HG03175 (cell line): Measurements from ENCODE around the gene SMIM36.
A peak's percentile ranks its signal among the peaks of the same experiment; 100 is the strongest.
"Not testable (repeated sequence)": the region's sequence is repeated elsewhere in the genome, so short reads cannot be mapped to it uniquely, and the experiment has no call there.

Source experiments
- ATAC-seq: cut with Tn5 transposase; IDR thresholded peaks from one replicate; pipeline ENCODE4 v1.9.1; 2021; ENCODE audit warnings: mild to moderate bottlenecking, moderate library complexity; ENCODE audit not compliant: unreplicated experiment

Gene SMIM36

GRCh38 chr17:55507669-55508068 is 3.6 kb downstream of the SMIM36 start:
- not testable (repeated sequence) for ATAC-seq

GRCh38 chr17:55501626-55502025 is 9.6 kb downstream of the SMIM36 start:
- ATAC-seq: not testable (repeated sequence)

- ATAC-seq: no peak
These were observed 11.1 kb downstream of the SMIM36 start for GRCh38 chr17:55500103-55500502.

- ATAC-seq: no peak
These were observed 15.0 kb downstream of the SMIM36 start for GRCh38 chr17:55496094-55496881.

DNA sequence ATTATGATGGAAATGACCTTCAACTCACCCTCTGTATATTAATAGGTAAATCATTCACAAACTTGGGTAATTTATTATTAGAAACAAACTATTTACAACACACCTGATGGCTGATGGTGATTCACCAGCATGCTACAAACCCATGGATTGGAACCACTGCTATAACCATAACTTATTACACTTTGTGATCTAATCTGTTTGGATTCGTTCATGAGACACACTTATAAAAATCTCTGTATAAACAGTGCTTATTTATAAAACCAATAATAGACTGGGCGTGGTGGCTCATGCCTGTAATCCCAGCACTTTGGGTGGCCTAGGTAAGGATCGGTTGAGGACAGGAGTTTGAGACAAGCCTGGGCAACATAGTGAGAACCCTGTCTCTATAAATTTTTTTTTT is 16.0 kb downstream of the SMIM36 start:
- no peak for ATAC-seq

DNA sequence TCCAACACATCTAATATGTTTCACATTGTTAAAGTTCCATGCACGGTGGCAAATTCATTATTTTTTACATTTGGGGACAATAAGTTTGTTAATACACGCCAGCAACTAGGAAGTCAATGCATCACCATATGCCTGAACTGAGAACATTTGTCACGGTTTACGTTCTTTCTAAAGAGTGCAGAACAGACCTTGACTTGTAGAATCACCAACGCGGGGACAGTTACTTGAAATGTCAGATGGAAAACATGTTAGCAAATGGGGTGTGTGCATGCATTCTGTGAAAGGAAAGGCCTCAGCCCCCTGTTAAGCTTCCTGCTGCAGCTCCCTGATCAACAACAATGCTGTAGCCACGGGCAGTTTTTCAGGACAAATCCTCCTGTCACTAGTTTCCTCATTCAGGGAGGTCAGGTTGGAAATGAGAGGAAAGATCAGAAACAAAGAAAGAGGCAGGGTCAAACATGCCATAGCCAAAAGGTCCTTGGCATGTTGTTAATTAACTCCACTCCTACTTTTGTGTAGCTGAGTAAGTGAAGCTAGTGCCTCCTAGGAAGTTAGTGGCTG is 18.4 kb downstream of the SMIM36 start:
- no peak for ATAC-seq

GRCh38 chr17:55490376-55490775 is 20.9 kb downstream of the SMIM36 start:
- ATAC-seq: no peak

DNA sequence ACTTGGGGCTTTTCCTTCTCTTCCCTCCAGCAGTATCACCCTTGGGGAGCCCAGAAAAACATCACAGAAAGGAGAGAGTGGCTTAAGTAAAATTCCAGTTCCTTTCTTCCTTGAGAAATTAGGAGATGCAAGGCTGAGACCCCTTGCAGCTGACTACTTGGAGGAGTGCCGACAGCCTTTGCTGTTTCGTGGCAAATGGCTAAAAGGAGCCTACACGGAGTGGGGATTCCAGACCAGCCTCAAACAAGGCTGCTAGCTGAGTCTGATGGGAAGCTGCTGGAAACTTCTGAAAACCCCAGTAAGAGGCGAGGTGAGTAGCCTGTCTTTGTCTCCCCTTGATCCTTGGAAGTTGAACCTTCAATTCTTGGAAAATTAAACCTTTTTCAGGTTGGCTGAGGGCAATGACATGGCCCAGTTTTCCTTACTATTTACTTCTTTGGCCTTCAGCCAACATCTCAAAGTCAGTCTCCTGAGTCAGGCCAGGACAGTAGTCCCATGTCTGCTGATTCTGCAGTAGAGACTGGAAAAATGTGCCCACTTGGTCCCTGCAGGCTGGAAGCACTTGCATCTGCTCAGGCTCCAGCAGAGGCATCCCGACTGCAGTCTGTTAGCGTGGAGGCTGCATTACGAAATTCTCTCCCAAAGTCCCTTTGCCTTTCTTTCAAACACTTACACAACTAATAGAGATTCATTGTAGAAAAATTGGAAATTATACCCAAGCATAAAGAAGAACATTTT is 23.4 kb downstream of the SMIM36 start:
- ATAC-seq: no peak

DNA sequence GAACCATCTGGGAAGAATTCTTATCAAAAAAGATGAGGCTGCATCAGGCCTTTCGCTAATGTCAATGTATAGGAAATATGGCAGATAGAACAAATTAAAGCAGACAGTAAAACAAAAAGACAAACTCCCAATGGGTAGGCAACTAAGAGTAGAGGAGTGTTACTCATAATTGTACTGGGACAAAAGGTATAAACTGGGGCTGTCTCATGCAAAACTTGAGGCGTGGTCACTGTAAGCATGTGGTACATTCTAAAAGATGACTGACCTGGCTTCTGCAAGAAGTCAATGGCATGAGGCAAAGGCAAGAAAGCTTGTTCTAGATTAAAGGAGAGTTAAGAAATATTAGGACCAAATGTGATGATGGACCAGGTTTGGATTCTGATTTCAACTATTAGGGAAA is 26.7 kb downstream of the SMIM36 start:
- no peak for ATAC-seq

DNA sequence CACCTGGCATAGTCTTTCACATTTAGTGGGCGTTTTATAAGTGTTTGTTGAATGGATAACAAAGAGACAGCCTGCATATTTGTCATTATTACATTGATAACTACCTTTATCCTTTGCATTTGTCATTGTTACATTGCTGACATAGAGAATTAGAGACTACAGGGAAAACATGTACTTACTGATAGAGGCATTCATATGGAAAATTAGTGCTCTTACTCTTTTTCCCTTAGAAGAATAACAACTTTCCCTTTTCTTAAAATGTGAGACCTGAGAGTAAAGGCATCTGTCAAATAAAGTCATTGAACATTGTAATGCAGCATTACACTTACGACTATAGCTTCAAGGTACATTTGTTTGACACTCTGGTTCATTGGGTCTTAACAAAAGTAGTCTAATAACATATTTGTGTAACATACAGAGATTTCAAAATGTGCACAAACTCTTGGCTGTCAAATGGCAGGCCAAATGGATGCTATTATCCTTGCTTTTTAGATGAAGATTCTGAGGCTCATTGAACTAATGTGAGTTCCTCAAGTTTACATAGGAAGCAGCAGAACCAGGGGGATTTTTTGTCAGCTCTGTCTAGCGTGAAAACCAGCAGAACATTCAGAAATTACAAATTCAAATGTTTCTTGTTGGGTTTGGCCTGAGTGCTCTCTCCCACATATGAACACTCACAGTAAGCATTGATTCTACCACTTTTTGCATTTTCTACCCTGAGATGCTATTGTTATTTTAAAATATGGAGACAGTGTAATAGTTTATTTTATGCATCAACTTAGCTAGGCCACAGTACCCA is 28.5 kb downstream of the SMIM36 start:
- no peak for ATAC-seq

DNA sequence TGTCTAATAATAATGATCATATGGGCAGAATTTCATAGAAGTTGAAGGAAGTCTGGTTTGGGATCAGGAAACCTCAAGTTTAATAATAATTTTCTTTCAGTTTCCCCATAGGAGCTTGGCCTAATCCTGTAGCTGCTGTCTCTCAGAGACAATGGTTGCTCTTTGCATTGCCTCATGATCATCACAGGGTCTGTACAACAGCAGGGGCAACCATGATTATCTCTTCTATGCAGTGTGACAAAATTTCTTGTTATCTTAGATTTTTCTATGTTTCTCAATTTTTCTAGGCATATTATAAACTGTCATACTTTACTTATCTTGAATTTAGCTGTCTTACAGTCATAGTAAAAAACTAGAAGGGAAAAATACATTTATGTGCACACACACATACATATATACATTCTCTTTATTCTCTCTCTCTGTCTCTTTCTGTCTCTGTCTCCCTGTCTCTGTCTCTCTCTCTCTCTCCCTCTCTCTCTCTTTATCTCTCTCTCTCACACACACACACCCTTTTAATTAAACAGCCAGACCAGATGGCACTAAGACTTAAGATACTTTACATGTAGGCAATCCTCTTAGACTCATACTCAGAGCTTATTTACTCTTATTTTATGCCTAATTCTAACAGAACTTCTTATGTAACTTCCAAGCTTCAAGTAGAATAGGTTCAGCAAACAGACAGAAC is 30.5 kb downstream of the SMIM36 start:
- ATAC-seq: no peak

GRCh38 chr17:55479903-55480302 is 31.3 kb downstream of the SMIM36 start:
- ATAC-seq: no peak

- ATAC-seq: no peak
These were observed 32.3 kb downstream of the SMIM36 start for GRCh38 chr17:55478971-55479370.

DNA sequence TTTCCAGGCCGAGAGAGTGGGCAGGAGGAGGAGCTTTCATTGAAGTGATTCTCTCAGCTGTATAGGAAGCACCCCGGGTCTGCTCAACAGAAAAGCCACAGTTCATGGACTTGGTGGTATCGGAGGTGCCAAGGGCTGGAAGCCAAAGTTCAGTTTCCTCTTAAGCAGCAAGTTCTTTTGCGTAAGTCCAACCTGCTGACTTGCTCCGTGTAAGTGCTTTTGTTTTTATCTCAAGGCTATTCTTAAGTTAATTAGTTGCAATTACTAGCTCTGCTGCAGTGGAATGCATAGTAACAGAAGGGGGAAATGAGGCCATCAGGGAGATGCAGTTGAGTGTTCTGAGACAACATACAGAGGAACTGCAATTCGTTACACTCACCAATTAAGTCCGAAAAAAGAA is 44.6 kb downstream of the SMIM36 start:
- ATAC-seq: no peak

- ATAC-seq: not testable (repeated sequence)
These were observed 45.5 kb downstream of the SMIM36 start for GRCh38 chr17:55465771-55466170.

- no peak for ATAC-seq
These were observed 47.7 kb downstream of the SMIM36 start for GRCh38 chr17:55463600-55463999.

- no peak for ATAC-seq
These were observed 48.5 kb downstream of the SMIM36 start for GRCh38 chr17:55462711-55463110.

DNA sequence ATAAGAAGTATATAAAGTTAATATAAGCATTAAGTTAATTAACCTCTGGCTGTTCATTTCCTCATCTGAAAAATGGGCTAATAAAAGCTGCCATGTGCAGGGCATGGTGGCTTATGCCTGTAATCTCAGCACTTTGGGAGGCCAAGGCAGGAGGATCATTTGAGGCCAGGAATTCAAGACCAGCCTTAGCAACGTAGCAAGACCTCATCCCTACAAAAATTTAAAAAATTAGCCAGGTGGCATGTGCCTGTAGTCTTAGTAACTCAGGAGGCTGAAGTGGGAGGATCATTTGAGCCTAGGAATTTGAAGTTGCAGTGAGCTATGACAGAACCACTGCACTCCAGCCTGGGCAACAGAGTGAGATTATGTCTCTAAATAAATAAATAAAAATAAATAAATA is 49.0 kb downstream of the SMIM36 start:
- no peak for ATAC-seq

DNA sequence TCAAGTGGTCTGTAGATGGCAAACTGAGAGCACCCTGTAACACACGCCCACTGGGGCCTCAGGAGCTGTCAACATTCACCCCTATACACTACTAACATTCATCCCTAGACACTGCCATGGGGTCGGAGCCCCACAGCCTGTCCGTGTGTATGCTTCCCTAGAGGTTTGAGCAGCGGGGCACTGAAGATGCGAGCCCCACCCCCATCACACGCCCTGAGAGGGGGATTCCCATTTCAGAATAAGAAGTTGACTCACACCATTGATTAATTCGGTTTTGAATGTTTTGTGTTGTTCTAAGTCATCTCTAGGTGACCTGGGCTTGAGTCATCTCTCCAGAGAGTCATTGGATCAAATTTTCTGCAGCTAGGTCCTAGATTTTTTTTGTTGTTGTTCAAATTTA is 52.3 kb downstream of the SMIM36 start:
- ATAC-seq: peak; percentile 73

GRCh38 chr17:55458287-55458900 is 52.9 kb downstream of the SMIM36 start:
- ATAC-seq: no peak
